Measurements from ENCODE around the gene TTC23. TPM values are rescaled to one million over a fixed set of nuclear protein-coding genes. Genes with fewer than 3 reads are reported as not detected.

TTC23 gene
- total RNA-seq, 1 donor: 28.5 TPM

- no peak for DNase-seq (ENCODE audit: low read depth)
- no peak overlapping the region for H3K4me3 ChIP-seq (ENCODE audit: low read depth, low read length)
- TF ChIP-seq CTCF (IDR thresholded peaks at IDR 0.05; ENCODE audit: insufficient read depth, low read depth, low read length): no peak
Measured at GRCh38 chr15:99279827-99280226, 30.4 kb upstream of the TTC23 start.

- peak; percentile 11 for DNase-seq (ENCODE audit: low read depth)
- no peak overlapping the region for H3K4me3 ChIP-seq (ENCODE audit: low read depth, low read length)
- no peak for TF ChIP-seq CTCF (IDR thresholded peaks at IDR 0.05; ENCODE audit: insufficient read depth, low read depth, low read length)
Measured at GRCh38 chr15:99279290-99279689, 29.9 kb upstream of the TTC23 start.

- no peak for DNase-seq (ENCODE audit: low read depth)
- TF ChIP-seq CTCF (IDR thresholded peaks at IDR 0.05; ENCODE audit: insufficient read depth, low read depth, low read length): no peak
- no peak overlapping the region for H3K4me3 ChIP-seq (ENCODE audit: low read depth, low read length)
Measured at GRCh38 chr15:99275525-99276128, 26.2 kb upstream of the TTC23 start.

GRCh38 chr15:99275061-99275460 lies 25.7 kb upstream of the TTC23 start:
- no peak for TF ChIP-seq CTCF (IDR thresholded peaks at IDR 0.05; ENCODE audit: insufficient read depth, low read depth, low read length)
- DNase-seq (ENCODE audit: low read depth): no peak
- H3K4me3 ChIP-seq (ENCODE audit: low read depth, low read length): no peak overlapping the region

GRCh38 chr15:99273801-99274200 lies 24.4 kb upstream of the TTC23 start:
- no peak for TF ChIP-seq CTCF (IDR thresholded peaks at IDR 0.05; ENCODE audit: insufficient read depth, low read depth, low read length)
- no peak overlapping the region for H3K4me3 ChIP-seq (ENCODE audit: low read depth, low read length)
- DNase-seq (ENCODE audit: low read depth): no peak

- no peak for DNase-seq (ENCODE audit: low read depth)
- no peak for TF ChIP-seq CTCF (IDR thresholded peaks at IDR 0.05; ENCODE audit: insufficient read depth, low read depth, low read length)
- no peak overlapping the region for H3K4me3 ChIP-seq (ENCODE audit: low read depth, low read length)
Measured at GRCh38 chr15:99268431-99268830, 19.1 kb upstream of the TTC23 start.

- no peak for DNase-seq (ENCODE audit: low read depth)
- TF ChIP-seq CTCF (IDR thresholded peaks at IDR 0.05; ENCODE audit: insufficient read depth, low read depth, low read length): no peak
- H3K4me3 ChIP-seq (ENCODE audit: low read depth, low read length): no peak overlapping the region
Measured at GRCh38 chr15:99267957-99268356, 18.6 kb upstream of the TTC23 start.

All from fibroblast of villous mesenchyme (primary cell).